Ovary (tissue), 3 donors: Measurements from ENCODE around the gene RIBC2.

ENCODE experiments used
- CTCF ChIP-seq, 3 donors: fragments of 450-650 bp in 2 of 3; fragments of 200-600 bp in 1 of 3; IDR thresholded peaks; one replicate each; pipeline versions ENCODE4 v1.5.1 to v1.8.0; 2016 to 2022; ENCODE audit warnings: antibody characterized with exemption in 3 of 3, mild to moderate bottlenecking in 1 of 3
- POLR2A ChIP-seq: fragments of 450-650 bp; IDR thresholded peaks from one replicate; pipeline ENCODE4 v1.6.1; 2017; ENCODE audit warnings: antibody characterized with exemption, mild to moderate bottlenecking, moderate library complexity
- donor health status: DM: no; HTN: no; CAD: no.

GRCh38 chr22:45470871-45471270 lies 57.4 kb downstream of the RIBC2 start:
- TF ChIP-seq POLR2A (no peak), CTCF (IDR thresholded peaks at IDR 0.05) (no peak)
